Calu3 (cell line): ENCODE data around the gene LAGE3. TPM values are rescaled to one million over a fixed set of nuclear protein-coding genes. Genes with fewer than 3 reads are reported as not detected.
A peak's percentile ranks its signal among the peaks of the same experiment; 100 is the strongest.

Experiments
- BruUV-seq: library from RNA; stranded (reverse); fragments of 400-500 nt; replicated peaks from 2 replicates; lab custom pipeline; 2021; lab: Mats Ljungman, UMichigan
- CTCF ChIA-PET: fragments of 300-600 bp; sonication (Branson Sonifier 250); formaldehyde crosslinking; loops from one replicate; lab custom pipeline; 2022; ENCODE audit warnings: antibody characterized with exemption; lab: Charles Lee
- DNase-seq: peaks from one replicate; pipeline ENCODE4 v3.0.0; 2022
- H3K27ac Mint-ChIP-seq: one replicate; pipeline ENCODE4 v1.8.0; 2022; ENCODE audit warnings: mixed read lengths; ENCODE audit not compliant: unreplicated experiment
- H3K27me3 Mint-ChIP-seq: one replicate; pipeline ENCODE4 v1.8.0; 2022; ENCODE audit warnings: mixed read lengths; ENCODE audit not compliant: unreplicated experiment
- H3K36me3 Mint-ChIP-seq: one replicate; pipeline ENCODE4 v1.8.0; 2022; ENCODE audit warnings: mild to moderate bottlenecking, moderate library complexity, mixed read lengths; ENCODE audit not compliant: insufficient read depth, unreplicated experiment
- H3K4me1 Mint-ChIP-seq: one replicate; pipeline ENCODE4 v1.8.0; 2022; ENCODE audit warnings: mild to moderate bottlenecking, low read depth, mixed read lengths; ENCODE audit not compliant: unreplicated experiment
- H3K4me3 Mint-ChIP-seq: one replicate; pipeline ENCODE4 v1.8.0; 2022; ENCODE audit warnings: mild to moderate bottlenecking, low read depth, moderate library complexity, mixed read lengths; ENCODE audit not compliant: unreplicated experiment
- H3K9me3 Mint-ChIP-seq: one replicate; pipeline ENCODE4 v1.8.0; 2022; ENCODE audit warnings: low read depth, mixed read lengths; ENCODE audit not compliant: unreplicated experiment
- intact Hi-C: fragments of 100-400 bp; cut with micrococcal nuclease; formaldehyde crosslinking; loops from one replicate; pipeline ENCODE4 v1.10.0; 2022; ENCODE audit not compliant: unreplicated experiment
- total RNA-seq: library from RNA; stranded (reverse); gene quantifications from 2 replicates; pipeline ENCODE4 v1.2.3, GENCODE V29; 2022
- TF ChIP-seq, protein P1 (sequence below): fragments of 200-600 bp; IDR thresholded peaks from one replicate; pipeline ENCODE4 v1.8.0; 2022; ENCODE audit warnings: antibody characterized with exemption; ENCODE audit not compliant: unreplicated experiment

LAGE3 gene
- total RNA-seq, 1 experiment from 2014 or later = 25.5 TPM

DNA sequence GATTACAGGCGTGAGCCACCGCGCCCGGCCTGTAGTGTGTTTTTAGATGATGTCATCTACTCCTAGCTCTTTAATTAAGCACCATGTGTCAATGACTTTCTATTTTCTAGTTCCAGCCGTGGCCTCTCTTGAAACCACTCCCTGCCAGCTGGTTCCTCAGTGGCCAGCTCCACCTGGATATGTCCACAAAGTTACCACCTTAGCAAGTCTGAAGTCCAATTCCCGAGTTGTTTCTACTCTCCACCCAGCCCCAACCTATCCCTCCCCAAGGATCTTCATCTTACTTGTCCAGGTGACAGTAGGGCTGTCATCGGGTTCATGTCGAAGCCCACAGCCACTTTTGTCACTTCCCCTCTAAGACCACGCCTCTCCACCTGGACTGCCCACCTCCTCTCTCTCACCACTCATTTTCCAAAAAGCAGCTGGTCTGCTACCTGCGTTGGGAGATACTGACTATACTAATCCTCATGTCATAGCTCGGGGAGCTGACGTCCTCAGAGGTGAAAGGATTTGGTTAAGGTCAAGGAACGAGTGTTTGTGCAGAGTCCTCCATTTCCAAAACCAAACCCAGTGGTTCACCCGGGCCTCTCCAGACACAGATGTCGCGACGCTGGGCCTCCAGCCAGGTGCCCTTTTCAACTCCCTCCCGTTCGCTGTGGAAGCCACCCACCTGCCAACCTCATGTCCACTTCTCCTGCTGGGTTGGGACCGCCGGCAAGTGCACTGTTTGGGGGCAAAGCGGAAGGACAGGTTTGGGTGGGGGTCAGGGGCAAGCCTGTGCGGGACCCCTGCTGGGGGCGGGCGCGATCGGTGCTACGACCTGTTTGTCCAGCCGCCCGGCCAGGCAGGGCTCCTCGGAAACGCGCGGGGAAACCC, 36.2 kb upstream of the LAGE3 start:
- H3K27me3 Mint-ChIP-seq = no peaks in the 10 kb centered on the region
- intact Hi-C loops = no loop called here
- peak overlapping the region; percentile 77 for H3K27ac Mint-ChIP-seq
- H3K4me1 Mint-ChIP-seq = peaks cover 6% of the 10 kb centered on the region
- TSS peak; percentile 50 for BruUV-seq
- no peaks in the 10 kb centered on the region for H3K9me3 Mint-ChIP-seq
- no peak for DNase-seq
- TF ChIP-seq, protein P1, sequence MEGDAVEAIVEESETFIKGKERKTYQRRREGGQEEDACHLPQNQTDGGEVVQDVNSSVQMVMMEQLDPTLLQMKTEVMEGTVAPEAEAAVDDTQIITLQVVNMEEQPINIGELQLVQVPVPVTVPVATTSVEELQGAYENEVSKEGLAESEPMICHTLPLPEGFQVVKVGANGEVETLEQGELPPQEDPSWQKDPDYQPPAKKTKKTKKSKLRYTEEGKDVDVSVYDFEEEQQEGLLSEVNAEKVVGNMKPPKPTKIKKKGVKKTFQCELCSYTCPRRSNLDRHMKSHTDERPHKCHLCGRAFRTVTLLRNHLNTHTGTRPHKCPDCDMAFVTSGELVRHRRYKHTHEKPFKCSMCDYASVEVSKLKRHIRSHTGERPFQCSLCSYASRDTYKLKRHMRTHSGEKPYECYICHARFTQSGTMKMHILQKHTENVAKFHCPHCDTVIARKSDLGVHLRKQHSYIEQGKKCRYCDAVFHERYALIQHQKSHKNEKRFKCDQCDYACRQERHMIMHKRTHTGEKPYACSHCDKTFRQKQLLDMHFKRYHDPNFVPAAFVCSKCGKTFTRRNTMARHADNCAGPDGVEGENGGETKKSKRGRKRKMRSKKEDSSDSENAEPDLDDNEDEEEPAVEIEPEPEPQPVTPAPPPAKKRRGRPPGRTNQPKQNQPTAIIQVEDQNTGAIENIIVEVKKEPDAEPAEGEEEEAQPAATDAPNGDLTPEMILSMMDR = no peak
- CTCF ChIA-PET = no interaction called here
- peaks cover 28% of the 10 kb centered on the region for H3K36me3 Mint-ChIP-seq
- H3K4me3 Mint-ChIP-seq = peak overlapping the region; percentile 81

- Mint-ChIP-seq H3K9me3 (no peaks in the 10 kb centered on the region), H3K4me3 (no peak overlapping the region), H3K27me3 (no peaks in the 10 kb centered on the region), H3K4me1 (peaks cover 6% of the 10 kb centered on the region), H3K36me3 (peaks cover 28% of the 10 kb centered on the region), H3K27ac (no peak overlapping the region)
- CTCF ChIA-PET = no interaction called here
- no TSS peak for BruUV-seq
- intact Hi-C loops = no loop called here
- TF ChIP-seq, protein P1 = no peak
- no peak for DNase-seq
Measured at GRCh38 chrX:154513716-154514115, 34.6 kb upstream of the LAGE3 start.

DNA sequence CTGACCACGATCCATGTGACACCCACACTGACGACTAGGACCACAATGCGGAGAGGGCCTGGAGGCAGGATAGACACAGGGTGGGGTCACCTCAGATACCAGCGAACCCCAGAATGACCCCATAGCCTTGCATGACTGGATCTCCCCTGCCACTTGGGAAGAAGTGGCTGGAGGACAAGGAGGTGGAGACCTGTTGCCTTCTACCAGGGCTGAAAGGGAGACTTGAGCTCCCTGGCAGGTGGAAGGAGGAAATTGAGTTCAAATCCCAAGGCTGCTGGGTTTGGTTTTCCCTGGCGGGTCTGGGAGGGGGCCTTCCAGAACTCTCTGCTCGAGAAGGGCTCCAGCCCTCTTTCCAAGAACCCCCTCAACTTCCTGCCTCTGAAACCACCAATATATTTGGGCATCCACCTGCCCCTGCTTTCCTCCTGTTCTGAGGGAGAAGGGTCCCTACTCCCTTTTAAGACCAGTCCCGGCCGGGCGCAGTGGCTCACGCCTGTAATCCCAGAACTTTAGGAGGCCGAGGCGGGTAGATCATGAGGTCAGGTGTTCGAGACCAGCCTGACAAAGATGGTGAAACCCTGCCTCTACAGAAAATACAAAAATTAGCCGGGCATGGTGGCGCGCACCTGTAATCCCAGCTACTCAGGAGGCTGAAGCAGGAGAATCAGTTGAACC, 33.9 kb upstream of the LAGE3 start:
- CTCF ChIA-PET = no interaction called here
- H3K27ac Mint-ChIP-seq = no peak overlapping the region
- H3K9me3 Mint-ChIP-seq = no peaks in the 10 kb centered on the region
- no TSS peak for BruUV-seq
- intact Hi-C loops = no loop called here
- H3K27me3 Mint-ChIP-seq = no peaks in the 10 kb centered on the region
- peaks cover 28% of the 10 kb centered on the region for H3K36me3 Mint-ChIP-seq
- TF ChIP-seq, protein P1 = no peak
- no peak overlapping the region for H3K4me3 Mint-ChIP-seq
- peaks cover 6% of the 10 kb centered on the region for H3K4me1 Mint-ChIP-seq
- DNase-seq = no peak

- TF ChIP-seq, protein P1 = no peak
- Mint-ChIP-seq H3K9me3 (no peaks in the 10 kb centered on the region), H3K27ac (no peak overlapping the region), H3K4me3 (no peak overlapping the region), H3K27me3 (no peaks in the 10 kb centered on the region), H3K36me3 (peaks cover 28% of the 10 kb centered on the region), H3K4me1 (peaks cover 6% of the 10 kb centered on the region)
- no TSS peak for BruUV-seq
- intact Hi-C loops = no loop called here
- DNase-seq = no peak
- CTCF ChIA-PET = no interaction called here
Measured at GRCh38 chrX:154511761-154512160, 32.7 kb upstream of the LAGE3 start.
